ENCODE measurements around the gene CACNA1F. TPM values are rescaled to one million over a fixed set of nuclear protein-coding genes. Genes with fewer than 3 reads are reported as not detected.

The CACNA1F gene
- total and polyA plus RNA-seq, 9 of the 15 experiments (the other 6 are each of a cell fraction or from before 2014, with no cell fraction given), result under 0.01 to 0.41 (median 0.03) TPM; not detected in 3

DNA sequence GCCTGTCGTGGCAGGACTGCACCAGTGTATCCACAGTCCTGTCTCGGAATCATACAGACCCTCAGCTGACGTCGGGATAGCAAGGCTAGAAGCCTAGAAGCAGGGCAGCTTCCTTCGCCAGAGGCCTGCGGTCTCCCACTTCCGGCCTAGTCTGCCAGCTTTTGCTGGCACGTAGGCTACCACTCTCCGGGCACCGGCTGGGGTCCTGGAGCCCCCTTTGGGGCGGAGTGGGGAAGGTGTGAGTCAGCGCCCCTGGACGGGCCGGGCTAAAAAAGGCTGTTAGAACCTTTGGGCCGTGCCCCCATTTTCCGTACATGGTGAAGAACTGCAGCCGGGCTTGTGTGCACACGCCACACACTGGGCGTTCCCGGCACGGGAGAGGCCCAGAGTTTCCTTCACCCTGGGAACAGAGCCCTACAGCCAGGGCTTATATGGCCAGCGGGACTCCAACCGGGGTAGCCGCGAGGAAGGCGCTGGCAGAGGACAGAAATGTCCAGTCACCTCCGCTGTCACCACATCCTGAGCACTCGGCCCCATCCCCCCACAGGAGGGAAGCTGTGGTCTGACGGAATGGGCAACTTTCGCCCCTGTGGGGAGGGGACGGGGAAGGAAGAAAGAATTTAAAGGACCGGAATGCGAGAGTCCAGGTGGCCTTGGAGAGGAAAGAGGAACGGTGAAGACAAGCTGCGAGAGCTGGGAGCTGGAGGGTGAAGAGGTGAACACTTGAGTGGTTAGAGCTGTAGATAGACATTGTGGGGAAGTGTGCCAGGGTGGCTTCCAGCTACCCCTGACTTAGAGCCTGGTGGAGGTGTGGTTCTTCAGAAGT, 66.0 kb downstream of the CACNA1F start (continued):
- TF ChIP-seq TOE1 (IDR thresholded peaks at IDR 0.05; ENCODE audit: borderline replicate concordance) (no peak), TOE1 (CRISPR knock-in tag; IDR thresholded peaks at IDR 0.05; ENCODE audit: borderline replicate concordance, low read depth) (no peak), RFX5 (IDR thresholded peaks at IDR 0.05; ENCODE audit: low read depth, low read length) (no peak), ZNF174 (CRISPR knock-in tag; IDR thresholded peaks at IDR 0.05) (no peak), GTF2A2 (tag; IDR thresholded peaks at IDR 0.05) (no peak), SP2 (IDR thresholded peaks at IDR 0.05; ENCODE audit: extremely low read depth, low read depth, low read length, poor library complexity, severe bottlenecking) (no peak), KLF10 (CRISPR knock-in tag; IDR thresholded peaks at IDR 0.05) (no peak), RB1 (IDR thresholded peaks at IDR 0.05; ENCODE audit: low read depth) (no peak)
- TF ChIP-seq, protein P1, sequence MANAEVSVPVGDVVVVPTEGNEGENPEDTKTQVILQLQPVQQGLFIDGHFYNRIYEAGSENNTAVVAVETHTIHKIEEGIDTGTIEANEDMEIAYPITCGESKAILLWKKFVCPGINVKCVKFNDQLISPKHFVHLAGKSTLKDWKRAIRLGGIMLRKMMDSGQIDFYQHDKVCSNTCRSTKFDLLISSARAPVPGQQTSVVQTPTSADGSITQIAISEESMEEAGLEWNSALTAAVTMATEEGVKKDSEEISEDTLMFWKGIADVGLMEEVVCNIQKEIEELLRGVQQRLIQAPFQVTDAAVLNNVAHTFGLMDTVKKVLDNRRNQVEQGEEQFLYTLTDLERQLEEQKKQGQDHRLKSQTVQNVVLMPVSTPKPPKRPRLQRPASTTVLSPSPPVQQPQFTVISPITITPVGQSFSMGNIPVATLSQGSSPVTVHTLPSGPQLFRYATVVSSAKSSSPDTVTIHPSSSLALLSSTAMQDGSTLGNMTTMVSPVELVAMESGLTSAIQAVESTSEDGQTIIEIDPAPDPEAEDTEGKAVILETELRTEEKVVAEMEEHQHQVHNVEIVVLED (CRISPR knock-in tag; IDR thresholded peaks at IDR 0.05), result no peak
- TF ChIP-seq, protein P2, sequence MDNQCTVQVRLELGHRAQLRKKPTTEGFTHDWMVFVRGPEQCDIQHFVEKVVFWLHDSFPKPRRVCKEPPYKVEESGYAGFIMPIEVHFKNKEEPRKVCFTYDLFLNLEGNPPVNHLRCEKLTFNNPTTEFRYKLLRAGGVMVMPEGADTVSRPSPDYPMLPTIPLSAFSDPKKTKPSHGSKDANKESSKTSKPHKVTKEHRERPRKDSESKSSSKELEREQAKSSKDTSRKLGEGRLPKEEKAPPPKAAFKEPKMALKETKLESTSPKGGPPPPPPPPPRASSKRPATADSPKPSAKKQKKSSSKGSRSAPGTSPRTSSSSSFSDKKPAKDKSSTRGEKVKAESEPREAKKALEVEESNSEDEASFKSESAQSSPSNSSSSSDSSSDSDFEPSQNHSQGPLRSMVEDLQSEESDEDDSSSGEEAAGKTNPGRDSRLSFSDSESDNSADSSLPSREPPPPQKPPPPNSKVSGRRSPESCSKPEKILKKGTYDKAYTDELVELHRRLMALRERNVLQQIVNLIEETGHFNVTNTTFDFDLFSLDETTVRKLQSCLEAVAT (IDR thresholded peaks at IDR 0.05), result 0 out of 4 replicates have a peak, but pooled peaks have one; percentile 31 to 64
- TF ChIP-seq, protein P3, sequence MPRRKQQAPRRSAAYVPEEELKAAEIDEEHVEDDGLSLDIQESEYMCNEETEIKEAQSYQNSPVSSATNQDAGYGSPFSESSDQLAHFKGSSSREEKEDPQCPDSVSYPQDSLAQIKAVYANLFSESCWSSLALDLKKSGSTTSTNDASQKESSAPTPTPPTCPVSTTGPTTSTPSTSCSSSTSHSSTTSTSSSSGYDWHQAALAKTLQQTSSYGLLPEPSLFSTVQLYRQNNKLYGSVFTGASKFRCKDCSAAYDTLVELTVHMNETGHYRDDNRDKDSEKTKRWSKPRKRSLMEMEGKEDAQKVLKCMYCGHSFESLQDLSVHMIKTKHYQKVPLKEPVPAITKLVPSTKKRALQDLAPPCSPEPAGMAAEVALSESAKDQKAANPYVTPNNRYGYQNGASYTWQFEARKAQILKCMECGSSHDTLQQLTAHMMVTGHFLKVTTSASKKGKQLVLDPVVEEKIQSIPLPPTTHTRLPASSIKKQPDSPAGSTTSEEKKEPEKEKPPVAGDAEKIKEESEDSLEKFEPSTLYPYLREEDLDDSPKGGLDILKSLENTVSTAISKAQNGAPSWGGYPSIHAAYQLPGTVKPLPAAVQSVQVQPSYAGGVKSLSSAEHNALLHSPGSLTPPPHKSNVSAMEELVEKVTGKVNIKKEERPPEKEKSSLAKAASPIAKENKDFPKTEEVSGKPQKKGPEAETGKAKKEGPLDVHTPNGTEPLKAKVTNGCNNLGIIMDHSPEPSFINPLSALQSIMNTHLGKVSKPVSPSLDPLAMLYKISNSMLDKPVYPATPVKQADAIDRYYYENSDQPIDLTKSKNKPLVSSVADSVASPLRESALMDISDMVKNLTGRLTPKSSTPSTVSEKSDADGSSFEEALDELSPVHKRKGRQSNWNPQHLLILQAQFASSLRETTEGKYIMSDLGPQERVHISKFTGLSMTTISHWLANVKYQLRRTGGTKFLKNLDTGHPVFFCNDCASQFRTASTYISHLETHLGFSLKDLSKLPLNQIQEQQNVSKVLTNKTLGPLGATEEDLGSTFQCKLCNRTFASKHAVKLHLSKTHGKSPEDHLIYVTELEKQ (CRISPR knock-in tag; IDR thresholded peaks at IDR 0.05), result no peak
